Mucosa of rectum (tissue), 2 donors: ENCODE results near the gene KPRP.

Experiments used
- H3K27ac ChIP-seq, 2 donors: one replicate each; pipeline ENCODE4 v1.7.0; 2013; ENCODE audit warnings: inconsistent platforms in 2 of 2, low read depth in 2 of 2, low read length in 2 of 2
- H3K27me3 ChIP-seq, 2 donors: one replicate each; pipeline ENCODE4 v1.7.0; 2013; ENCODE audit warnings: low read length in 2 of 2; ENCODE audit not compliant: control insufficient read depth in 2 of 2, insufficient read depth in 2 of 2
- H3K36me3 ChIP-seq, 2 donors: one replicate each; pipeline ENCODE4 v1.7.0; 2013; ENCODE audit warnings: low read length in 2 of 2; ENCODE audit not compliant: control insufficient read depth in 2 of 2, insufficient read depth in 2 of 2
- H3K4me1 ChIP-seq, 2 donors: one replicate each; pipeline ENCODE4 v1.7.0; 2013; ENCODE audit warnings: low read length in 2 of 2, mild to moderate bottlenecking in 1 of 2; ENCODE audit not compliant: control insufficient read depth in 2 of 2, insufficient read depth in 2 of 2
- H3K4me3 ChIP-seq, 2 donors: one replicate each; pipeline ENCODE4 v1.7.0; 2013; ENCODE audit warnings: low read length in 2 of 2
- H3K9ac ChIP-seq, 2 donors: one replicate each; pipeline ENCODE4 v1.7.0; 2013; ENCODE audit warnings: low read length in 2 of 2, low read depth in 1 of 2, mild to moderate bottlenecking in 1 of 2
- H3K9me3 ChIP-seq, 2 donors: one replicate each; pipeline ENCODE4 v1.7.0; 2013; ENCODE audit warnings: low read length in 2 of 2; ENCODE audit not compliant: control insufficient read depth in 2 of 2
- donor health status: healthy.
- donor health status: Normal muscosa, but diverticular disease.

Gene KPRP

GRCh38 chr1:152806576-152806975 is 48.8 kb downstream of the KPRP start, which contains the start of gene LCE1C:
LCE1C (minus strand) TSS chr1:152806651; CDS start chr1:152805478, 1,173 bp downstream.
- no peaks in the 10 kb centered on the region for H3K36me3 ChIP-seq
- H3K4me1 ChIP-seq = no peaks in the 10 kb centered on the region
- H3K9me3 ChIP-seq = no peaks in the 10 kb centered on the region
- H3K4me3 ChIP-seq = no peak within 1 kb of the TSS
- no peak within 1 kb of the TSS for H3K9ac ChIP-seq
- no peaks in the 10 kb centered on the region for H3K27me3 ChIP-seq
- no peak within 1 kb of the TSS for H3K27ac ChIP-seq

GRCh38 chr1:152811050-152811449 is 53.2 kb downstream of the KPRP start:
- no peaks in the 10 kb centered on the region for H3K36me3 ChIP-seq
- H3K9ac ChIP-seq = no peak overlapping the region
- H3K27ac ChIP-seq = no peak overlapping the region
- no peaks in the 10 kb centered on the region for H3K4me1 ChIP-seq
- H3K27me3 ChIP-seq = no peaks in the 10 kb centered on the region
- H3K4me3 ChIP-seq = no peak overlapping the region
- H3K9me3 ChIP-seq = no peaks in the 10 kb centered on the region
